ENCODE data around the gene TNRC6B. TPM values are rescaled to one million over a fixed set of nuclear protein-coding genes. Genes with fewer than 3 reads are reported as not detected.
"Not testable (repeated sequence)": the region's sequence is repeated elsewhere in the genome, so short reads cannot be mapped to it uniquely, and the experiment has no call there.

TNRC6B gene
- total RNA-seq, 1 experiment from 2014 or later: 50.4 TPM

DNA sequence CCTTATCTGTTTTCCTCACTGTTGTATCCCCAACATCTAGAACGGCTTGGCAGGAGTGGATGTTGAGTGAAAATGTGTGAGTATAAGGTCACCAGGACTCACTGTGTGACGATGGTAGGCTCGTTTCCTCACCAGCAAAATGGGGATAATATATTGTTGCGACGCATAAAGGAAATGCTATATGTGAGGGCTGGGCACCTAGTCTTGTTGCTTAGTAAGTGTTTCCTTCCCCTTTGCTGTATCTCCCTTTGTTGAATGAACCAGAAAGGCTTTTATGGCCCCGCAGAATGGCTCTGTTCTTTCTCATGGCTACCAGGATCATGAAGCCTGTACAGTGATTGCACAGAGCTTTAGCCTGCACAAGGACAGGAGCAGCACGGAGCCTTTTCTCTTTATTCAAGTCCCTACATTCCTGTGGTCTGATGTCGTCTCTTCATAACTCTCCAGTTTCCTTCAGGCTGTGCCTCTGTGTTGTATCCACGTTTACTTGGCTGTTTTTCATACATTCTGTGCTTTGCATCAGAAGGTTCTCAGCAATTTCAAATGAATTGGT is 5.4 kb downstream of the TNRC6B start:
- peaks cover 4% of the 10 kb centered on the region for H3K9me3 Mint-ChIP-seq
- H3K36me3 Mint-ChIP-seq: peaks cover 8% of the 10 kb centered on the region
- DNase-seq (ENCODE audit: low spot score) (no peak), ATAC-seq (no peak)
- TF ChIP-seq, protein P1, sequence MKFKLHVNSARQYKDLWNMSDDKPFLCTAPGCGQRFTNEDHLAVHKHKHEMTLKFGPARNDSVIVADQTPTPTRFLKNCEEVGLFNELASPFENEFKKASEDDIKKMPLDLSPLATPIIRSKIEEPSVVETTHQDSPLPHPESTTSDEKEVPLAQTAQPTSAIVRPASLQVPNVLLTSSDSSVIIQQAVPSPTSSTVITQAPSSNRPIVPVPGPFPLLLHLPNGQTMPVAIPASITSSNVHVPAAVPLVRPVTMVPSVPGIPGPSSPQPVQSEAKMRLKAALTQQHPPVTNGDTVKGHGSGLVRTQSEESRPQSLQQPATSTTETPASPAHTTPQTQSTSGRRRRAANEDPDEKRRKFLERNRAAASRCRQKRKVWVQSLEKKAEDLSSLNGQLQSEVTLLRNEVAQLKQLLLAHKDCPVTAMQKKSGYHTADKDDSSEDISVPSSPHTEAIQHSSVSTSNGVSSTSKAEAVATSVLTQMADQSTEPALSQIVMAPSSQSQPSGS (CRISPR knock-in tag; IDR thresholded peaks at IDR 0.05; ENCODE audit: borderline replicate concordance, low read depth): no peak
- TF ChIP-seq, protein P2, sequence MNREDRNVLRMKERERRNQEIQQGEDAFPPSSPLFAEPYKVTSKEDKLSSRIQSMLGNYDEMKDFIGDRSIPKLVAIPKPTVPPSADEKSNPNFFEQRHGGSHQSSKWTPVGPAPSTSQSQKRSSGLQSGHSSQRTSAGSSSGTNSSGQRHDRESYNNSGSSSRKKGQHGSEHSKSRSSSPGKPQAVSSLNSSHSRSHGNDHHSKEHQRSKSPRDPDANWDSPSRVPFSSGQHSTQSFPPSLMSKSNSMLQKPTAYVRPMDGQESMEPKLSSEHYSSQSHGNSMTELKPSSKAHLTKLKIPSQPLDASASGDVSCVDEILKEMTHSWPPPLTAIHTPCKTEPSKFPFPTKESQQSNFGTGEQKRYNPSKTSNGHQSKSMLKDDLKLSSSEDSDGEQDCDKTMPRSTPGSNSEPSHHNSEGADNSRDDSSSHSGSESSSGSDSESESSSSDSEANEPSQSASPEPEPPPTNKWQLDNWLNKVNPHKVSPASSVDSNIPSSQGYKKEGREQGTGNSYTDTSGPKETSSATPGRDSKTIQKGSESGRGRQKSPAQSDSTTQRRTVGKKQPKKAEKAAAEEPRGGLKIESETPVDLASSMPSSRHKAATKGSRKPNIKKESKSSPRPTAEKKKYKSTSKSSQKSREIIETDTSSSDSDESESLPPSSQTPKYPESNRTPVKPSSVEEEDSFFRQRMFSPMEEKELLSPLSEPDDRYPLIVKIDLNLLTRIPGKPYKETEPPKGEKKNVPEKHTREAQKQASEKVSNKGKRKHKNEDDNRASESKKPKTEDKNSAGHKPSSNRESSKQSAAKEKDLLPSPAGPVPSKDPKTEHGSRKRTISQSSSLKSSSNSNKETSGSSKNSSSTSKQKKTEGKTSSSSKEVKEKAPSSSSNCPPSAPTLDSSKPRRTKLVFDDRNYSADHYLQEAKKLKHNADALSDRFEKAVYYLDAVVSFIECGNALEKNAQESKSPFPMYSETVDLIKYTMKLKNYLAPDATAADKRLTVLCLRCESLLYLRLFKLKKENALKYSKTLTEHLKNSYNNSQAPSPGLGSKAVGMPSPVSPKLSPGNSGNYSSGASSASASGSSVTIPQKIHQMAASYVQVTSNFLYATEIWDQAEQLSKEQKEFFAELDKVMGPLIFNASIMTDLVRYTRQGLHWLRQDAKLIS (CRISPR knock-in tag; IDR thresholded peaks at IDR 0.05; ENCODE audit: borderline replicate concordance): no peak
- no peak for TF ChIP-seq EMX1 (CRISPR knock-in tag; IDR thresholded peaks at IDR 0.05)
- no peak for TF ChIP-seq CREB1 (CRISPR knock-in tag; IDR thresholded peaks at IDR 0.05)
- TF ChIP-seq MYBL2 (CRISPR knock-in tag; IDR thresholded peaks at IDR 0.05): no peak
- TF ChIP-seq, protein P3, sequence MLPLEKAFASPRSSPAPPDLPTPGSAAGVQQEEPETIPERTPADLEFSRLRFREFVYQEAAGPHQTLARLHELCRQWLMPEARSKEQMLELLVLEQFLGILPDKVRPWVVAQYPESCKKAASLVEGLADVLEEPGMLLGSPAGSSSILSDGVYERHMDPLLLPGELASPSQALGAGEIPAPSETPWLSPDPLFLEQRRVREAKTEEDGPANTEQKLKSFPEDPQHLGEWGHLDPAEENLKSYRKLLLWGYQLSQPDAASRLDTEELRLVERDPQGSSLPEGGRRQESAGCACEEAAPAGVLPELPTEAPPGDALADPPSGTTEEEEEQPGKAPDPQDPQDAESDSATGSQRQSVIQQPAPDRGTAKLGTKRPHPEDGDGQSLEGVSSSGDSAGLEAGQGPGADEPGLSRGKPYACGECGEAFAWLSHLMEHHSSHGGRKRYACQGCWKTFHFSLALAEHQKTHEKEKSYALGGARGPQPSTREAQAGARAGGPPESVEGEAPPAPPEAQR (CRISPR knock-in tag; IDR thresholded peaks at IDR 0.05): no peak
- no peak for TF ChIP-seq SMAD3 (CRISPR knock-in tag; IDR thresholded peaks at IDR 0.05; ENCODE audit: borderline replicate concordance)
- no peak for TF ChIP-seq CREM (CRISPR knock-in tag; IDR thresholded peaks at IDR 0.05)
- no peak for TF ChIP-seq PRRX2 (CRISPR knock-in tag; IDR thresholded peaks at IDR 0.05)
- no peak for TF ChIP-seq JUN (CRISPR knock-in tag; IDR thresholded peaks at IDR 0.05)
- TF ChIP-seq FOXK1 (CRISPR knock-in tag; IDR thresholded peaks at IDR 0.05): no peak
- TF ChIP-seq, protein P4, sequence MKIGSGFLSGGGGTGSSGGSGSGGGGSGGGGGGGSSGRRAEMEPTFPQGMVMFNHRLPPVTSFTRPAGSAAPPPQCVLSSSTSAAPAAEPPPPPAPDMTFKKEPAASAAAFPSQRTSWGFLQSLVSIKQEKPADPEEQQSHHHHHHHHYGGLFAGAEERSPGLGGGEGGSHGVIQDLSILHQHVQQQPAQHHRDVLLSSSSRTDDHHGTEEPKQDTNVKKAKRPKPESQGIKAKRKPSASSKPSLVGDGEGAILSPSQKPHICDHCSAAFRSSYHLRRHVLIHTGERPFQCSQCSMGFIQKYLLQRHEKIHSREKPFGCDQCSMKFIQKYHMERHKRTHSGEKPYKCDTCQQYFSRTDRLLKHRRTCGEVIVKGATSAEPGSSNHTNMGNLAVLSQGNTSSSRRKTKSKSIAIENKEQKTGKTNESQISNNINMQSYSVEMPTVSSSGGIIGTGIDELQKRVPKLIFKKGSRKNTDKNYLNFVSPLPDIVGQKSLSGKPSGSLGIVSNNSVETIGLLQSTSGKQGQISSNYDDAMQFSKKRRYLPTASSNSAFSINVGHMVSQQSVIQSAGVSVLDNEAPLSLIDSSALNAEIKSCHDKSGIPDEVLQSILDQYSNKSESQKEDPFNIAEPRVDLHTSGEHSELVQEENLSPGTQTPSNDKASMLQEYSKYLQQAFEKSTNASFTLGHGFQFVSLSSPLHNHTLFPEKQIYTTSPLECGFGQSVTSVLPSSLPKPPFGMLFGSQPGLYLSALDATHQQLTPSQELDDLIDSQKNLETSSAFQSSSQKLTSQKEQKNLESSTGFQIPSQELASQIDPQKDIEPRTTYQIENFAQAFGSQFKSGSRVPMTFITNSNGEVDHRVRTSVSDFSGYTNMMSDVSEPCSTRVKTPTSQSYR (CRISPR knock-in tag; IDR thresholded peaks at IDR 0.05): no peak
- peaks cover 66% of the 10 kb centered on the region for H3K4me1 Mint-ChIP-seq
- H3K4me3 Mint-ChIP-seq: no peak overlapping the region
- no peaks in the 10 kb centered on the region for H3K27me3 Mint-ChIP-seq (ENCODE audit: low read depth)
- POLR2A ChIA-PET: interaction anchor here (0.5 kb wide), 1 partner anchor 922 kb away, joined by 4 read pairs; no protein-coding TSS in a partner anchor
- peak overlapping the region; percentile 83 for H3K27ac Mint-ChIP-seq
- CTCF ChIA-PET: interaction anchor here (1.3 kb wide), 1 partner anchor 10 kb away, joined by 3 read pairs; no protein-coding TSS in a partner anchor

DNA sequence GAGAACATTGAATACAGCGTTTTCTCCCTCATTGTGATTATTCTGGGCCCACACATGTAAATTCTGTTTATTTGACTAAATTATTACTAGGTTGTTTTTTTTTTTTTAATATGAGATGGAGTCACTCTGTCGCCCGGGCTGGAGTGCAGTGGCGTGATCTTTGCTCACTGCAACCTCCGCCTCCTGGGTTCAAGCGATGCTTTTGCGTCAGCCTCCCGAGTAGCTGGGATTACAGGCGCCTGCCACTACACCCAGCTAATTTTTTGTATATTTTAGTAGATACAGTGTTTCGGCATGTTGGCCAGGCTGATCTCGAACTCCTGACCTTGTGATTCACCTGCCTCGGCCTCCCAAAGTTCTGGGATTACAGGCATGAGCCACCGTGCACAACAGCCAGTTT is 5.9 kb downstream of the TNRC6B start:
- peaks cover 71% of the 10 kb centered on the region for H3K4me1 Mint-ChIP-seq
- not testable (repeated sequence) for H3K4me3 Mint-ChIP-seq; H3K9me3 Mint-ChIP-seq; DNase-seq (ENCODE audit: low spot score); ATAC-seq; H3K36me3 Mint-ChIP-seq; H3K27me3 Mint-ChIP-seq (ENCODE audit: low read depth)
- POLR2A ChIA-PET: interaction anchor here (0.7 kb wide), 1 partner anchor 654 kb away, joined by 3 read pairs; no protein-coding TSS in a partner anchor
- H3K27ac Mint-ChIP-seq: peak overlapping the region; percentile 83; the same call in 1 of the 2 replicates
- CTCF ChIA-PET: interaction anchor here (1.3 kb wide), 1 partner anchor 10 kb away, joined by 3 read pairs; no protein-coding TSS in a partner anchor

DNA sequence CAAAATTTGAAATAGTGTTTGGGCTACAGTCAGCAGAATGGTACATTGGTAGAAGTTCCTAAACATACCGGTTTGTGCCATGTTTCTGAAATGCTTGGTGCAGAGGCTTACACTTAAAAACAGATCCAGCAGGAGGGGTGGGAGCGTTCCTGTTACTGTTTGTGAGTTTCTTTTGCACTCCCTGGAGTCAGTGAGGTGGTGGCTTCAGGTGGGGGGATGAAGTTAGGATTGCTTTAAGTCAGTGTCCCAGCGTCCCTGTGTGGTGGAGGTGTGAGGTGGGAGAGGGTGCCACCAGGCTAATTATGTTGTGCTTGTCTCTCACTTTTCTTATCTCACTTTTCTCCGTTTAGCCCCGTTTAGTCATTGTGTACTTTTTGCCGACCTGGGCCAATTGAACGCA is 9.7 kb downstream of the TNRC6B start:
- Mint-ChIP-seq H3K4me1 (peaks cover 79% of the 10 kb centered on the region), H3K36me3 (peaks cover 3% of the 10 kb centered on the region), H3K27me3 (ENCODE audit: low read depth) (no peaks in the 10 kb centered on the region), H3K9me3 (peaks cover 4% of the 10 kb centered on the region), H3K4me3 (no peak overlapping the region), H3K27ac (peak overlapping the region; percentile 42; the same call in 1 of the 2 replicates)
- POLR2A ChIA-PET: no interaction called here
- CTCF ChIA-PET: no interaction called here
- ATAC-seq: peak; percentile 63
- no peak for DNase-seq (ENCODE audit: low spot score)
- TF ChIP-seq, protein P5, sequence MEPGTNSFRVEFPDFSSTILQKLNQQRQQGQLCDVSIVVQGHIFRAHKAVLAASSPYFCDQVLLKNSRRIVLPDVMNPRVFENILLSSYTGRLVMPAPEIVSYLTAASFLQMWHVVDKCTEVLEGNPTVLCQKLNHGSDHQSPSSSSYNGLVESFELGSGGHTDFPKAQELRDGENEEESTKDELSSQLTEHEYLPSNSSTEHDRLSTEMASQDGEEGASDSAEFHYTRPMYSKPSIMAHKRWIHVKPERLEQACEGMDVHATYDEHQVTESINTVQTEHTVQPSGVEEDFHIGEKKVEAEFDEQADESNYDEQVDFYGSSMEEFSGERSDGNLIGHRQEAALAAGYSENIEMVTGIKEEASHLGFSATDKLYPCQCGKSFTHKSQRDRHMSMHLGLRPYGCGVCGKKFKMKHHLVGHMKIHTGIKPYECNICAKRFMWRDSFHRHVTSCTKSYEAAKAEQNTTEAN (CRISPR knock-in tag; IDR thresholded peaks at IDR 0.05): no peak
- TF ChIP-seq, protein P6, sequence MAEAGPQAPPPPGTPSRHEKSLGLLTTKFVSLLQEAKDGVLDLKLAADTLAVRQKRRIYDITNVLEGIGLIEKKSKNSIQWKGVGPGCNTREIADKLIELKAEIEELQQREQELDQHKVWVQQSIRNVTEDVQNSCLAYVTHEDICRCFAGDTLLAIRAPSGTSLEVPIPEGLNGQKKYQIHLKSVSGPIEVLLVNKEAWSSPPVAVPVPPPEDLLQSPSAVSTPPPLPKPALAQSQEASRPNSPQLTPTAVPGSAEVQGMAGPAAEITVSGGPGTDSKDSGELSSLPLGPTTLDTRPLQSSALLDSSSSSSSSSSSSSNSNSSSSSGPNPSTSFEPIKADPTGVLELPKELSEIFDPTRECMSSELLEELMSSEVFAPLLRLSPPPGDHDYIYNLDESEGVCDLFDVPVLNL (CRISPR knock-in tag; IDR thresholded peaks at IDR 0.05; ENCODE audit: borderline replicate concordance, low read depth): no peak
- TF ChIP-seq MXD4 (CRISPR knock-in tag; IDR thresholded peaks at IDR 0.05; ENCODE audit: borderline replicate concordance) (no peak), SOX15 (CRISPR knock-in tag; IDR thresholded peaks at IDR 0.05) (no peak), EMX1 (CRISPR knock-in tag; IDR thresholded peaks at IDR 0.05) (no peak), FOXK1 (CRISPR knock-in tag; IDR thresholded peaks at IDR 0.05) (no peak), ESRRA (CRISPR knock-in tag; IDR thresholded peaks at IDR 0.05; ENCODE audit: borderline replicate concordance) (no peak), MYBL2 (CRISPR knock-in tag; IDR thresholded peaks at IDR 0.05) (no peak)
- TF ChIP-seq, protein P7, sequence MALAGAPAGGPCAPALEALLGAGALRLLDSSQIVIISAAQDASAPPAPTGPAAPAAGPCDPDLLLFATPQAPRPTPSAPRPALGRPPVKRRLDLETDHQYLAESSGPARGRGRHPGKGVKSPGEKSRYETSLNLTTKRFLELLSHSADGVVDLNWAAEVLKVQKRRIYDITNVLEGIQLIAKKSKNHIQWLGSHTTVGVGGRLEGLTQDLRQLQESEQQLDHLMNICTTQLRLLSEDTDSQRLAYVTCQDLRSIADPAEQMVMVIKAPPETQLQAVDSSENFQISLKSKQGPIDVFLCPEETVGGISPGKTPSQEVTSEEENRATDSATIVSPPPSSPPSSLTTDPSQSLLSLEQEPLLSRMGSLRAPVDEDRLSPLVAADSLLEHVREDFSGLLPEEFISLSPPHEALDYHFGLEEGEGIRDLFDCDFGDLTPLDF (CRISPR knock-in tag; IDR thresholded peaks at IDR 0.05): no peak
